HEK293 (cell line): ENCODE data around the gene RPL10L.

Source experiments
- BCL11A ChIP-seq: fragments of 450-650 bp; formaldehyde crosslinking; IDR thresholded peaks from 2 replicates; pipeline ENCODE4 v1.5.1; 2016; ENCODE audit warnings: low read depth, missing biosample characterization, missing genetic modification characterization
- CTCF ChIP-seq: fragments of 450-650 bp; formaldehyde crosslinking; IDR thresholded peaks from 2 replicates; pipeline ENCODE4 v1.5.1; 2016; ENCODE audit warnings: missing biosample characterization, missing genetic modification characterization
- ZBTB1 ChIP-seq: fragments of 450-650 bp; formaldehyde crosslinking; IDR thresholded peaks from 2 replicates; pipeline ENCODE4 v1.5.1; 2016; ENCODE audit warnings: missing biosample characterization, missing genetic modification characterization
- ZNF221 ChIP-seq: fragments of 450-650 bp; formaldehyde crosslinking; IDR thresholded peaks from 2 replicates; pipeline ENCODE4 v1.5.1; 2017; ENCODE audit warnings: missing biosample characterization, missing genetic modification characterization, borderline replicate concordance
- ZNF324 ChIP-seq: fragments of 450-650 bp; formaldehyde crosslinking; IDR thresholded peaks from 2 replicates; pipeline ENCODE4 v1.5.1; 2016; ENCODE audit warnings: missing biosample characterization, missing genetic modification characterization
- TF ChIP-seq, protein P1 (sequence below): fragments of 450-650 bp; formaldehyde crosslinking; IDR thresholded peaks from 2 replicates; pipeline ENCODE4 v1.5.1; 2016; ENCODE audit warnings: missing biosample characterization, missing genetic modification characterization

DNA sequence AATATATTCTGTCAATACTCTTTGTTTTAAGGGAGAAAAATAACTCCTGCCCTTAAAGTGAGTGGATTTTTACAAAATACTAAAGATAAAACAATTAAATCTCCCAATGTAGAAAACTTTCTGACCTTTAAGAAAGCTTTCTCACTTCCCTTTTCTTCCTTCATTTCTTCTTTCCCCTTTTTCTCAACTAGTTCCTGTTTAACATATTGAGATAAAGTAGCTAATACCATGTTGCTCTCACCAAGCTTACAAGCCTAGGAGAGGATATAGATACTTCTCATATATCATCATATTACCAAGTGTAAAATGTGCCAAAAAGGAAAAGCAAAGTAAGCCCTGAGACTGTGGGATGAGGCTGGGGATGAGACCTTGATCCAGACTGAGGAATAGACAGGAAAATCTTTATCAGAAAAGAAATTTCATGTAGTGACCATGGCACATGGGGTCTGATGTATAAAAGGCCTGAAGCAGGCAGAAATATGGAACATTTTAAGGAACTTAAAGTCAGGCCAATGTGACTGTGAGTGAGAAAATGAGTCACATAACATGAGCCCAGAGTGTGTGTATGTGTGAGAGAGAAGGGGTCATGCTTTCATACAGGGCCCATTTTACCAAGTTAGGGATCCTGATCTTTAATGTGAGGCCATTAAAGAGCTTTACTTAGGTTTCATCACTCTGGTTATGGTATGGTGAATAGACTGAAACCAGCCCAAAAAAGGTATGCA is 1.6 kb upstream of the RPL10L start:
- TF ChIP-seq ZNF221 (tag by site-specific recombination) (no peak), ZBTB1 (tag by site-specific recombination) (no peak), CTCF (tag by site-specific recombination) (no peak), ZNF324 (tag by site-specific recombination) (no peak), BCL11A (tag by site-specific recombination) (no peak)
- TF ChIP-seq, protein P1, sequence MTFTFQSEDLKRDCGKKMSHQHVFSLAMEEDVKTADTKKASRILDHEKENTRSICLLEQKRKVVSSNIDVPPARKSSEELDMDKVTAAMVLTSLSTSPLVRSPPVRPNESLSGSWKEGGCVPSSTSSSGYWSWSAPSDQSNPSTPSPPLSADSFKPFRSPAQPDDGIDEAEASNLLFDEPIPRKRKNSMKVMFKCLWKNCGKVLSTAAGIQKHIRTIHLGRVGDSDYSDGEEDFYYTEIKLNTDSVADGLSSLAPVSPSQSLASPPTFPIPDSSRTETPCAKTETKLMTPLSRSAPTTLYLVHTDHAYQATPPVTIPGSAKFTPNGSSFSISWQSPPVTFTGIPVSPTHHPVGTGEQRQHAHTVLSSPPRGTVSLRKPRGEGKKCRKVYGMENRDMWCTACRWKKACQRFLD, result no peak
